ENCODE data around the gene NMNAT3. TPM values are rescaled to one million over a fixed set of nuclear protein-coding genes. Genes with fewer than 3 reads are reported as not detected.

NMNAT3 gene
- total RNA-seq, 2 experiments from 2014 or later: 1.1 to 2.3 TPM

DNA sequence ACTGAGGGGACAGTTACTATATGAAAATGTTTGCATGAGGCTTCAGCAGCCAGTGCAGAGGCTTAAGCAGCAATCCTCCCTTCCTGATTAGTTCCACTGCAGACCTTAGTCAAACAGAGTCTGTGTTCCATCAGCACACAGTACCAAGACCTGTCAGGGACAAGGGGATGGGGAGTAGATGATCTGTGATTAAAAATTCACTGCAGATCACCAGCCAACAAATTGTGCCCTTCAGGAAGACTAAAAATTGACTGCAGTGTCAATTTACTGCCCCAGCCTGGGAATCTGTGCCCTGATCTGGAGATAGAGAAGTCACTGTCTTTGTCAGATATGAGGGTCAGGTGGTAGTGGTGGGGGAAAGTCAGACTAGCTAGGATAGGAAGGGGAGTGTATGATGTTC, 13.8 kb upstream of the NMNAT3 start:
- no peak for DNase-seq
- H3K9me3 Mint-ChIP-seq: no peaks in the 10 kb centered on the region
- ChIA-PET CTCF (no interaction called here), POLR2A (no interaction called here)
- H3K27ac Mint-ChIP-seq: no peak overlapping the region
- H3K27me3 Mint-ChIP-seq: peaks cover 10% of the 10 kb centered on the region
- no peaks in the 10 kb centered on the region for H3K36me3 Mint-ChIP-seq
- H3K4me1 Mint-ChIP-seq (ENCODE audit: low read depth): no peaks in the 10 kb centered on the region
- H3K4me3 Mint-ChIP-seq: no peak overlapping the region
- intact Hi-C loops (cut with micrococcal nuclease): no loop called here

DNA sequence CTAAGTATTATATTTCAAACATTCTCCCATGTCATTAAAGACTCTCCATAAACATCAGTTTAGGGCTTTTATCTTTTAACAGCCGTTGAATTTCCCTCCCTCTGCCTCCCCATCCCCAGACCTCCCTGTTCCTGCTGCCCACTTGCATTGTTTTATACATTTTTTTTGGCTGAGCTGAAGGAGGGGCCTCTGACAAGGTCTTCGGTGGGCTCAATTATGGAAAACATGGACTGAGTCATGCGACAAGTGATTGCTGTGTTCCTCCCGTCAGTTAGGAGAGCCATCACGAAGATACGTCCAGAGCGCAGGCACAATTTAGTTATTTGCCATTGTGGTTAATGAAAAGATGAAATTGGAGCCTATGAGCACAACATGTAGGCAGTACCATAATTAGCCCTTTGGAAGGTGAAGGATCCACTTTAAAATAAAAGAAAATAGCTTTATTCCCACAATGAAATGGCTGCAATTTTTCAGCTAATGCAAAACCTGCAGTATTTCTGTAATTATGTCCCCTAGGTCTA, 12.0 kb upstream of the NMNAT3 start:
- H3K27me3 Mint-ChIP-seq: peaks cover 12% of the 10 kb centered on the region
- CTCF ChIA-PET: no interaction called here
- H3K36me3 Mint-ChIP-seq: no peaks in the 10 kb centered on the region
- no peak overlapping the region for H3K27ac Mint-ChIP-seq
- intact Hi-C loops (cut with micrococcal nuclease): no loop called here
- POLR2A ChIA-PET: no interaction called here
- DNase-seq: no peak
- no peaks in the 10 kb centered on the region for H3K9me3 Mint-ChIP-seq
- no peak overlapping the region for H3K4me3 Mint-ChIP-seq
- H3K4me1 Mint-ChIP-seq (ENCODE audit: low read depth): no peaks in the 10 kb centered on the region

DNA sequence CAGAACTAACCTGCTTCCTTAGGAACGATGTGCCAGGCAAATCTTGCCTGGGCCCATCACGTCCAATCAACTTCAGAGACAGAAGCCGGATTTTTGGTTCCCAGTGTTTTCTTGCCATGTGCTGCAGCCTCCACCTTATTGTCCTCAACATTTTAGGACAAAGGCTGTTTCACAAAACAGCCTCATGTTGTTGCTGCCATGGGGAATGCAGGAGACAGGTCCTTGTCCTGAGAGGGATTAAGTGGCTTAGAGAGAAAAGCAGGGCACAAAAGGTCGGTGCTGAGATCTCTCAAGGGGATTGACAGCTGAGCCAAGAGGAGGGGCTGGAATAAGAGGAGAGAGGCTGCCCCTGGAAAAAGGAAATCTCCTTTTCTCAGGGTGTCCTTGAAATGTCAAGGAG, 11.3 kb upstream of the NMNAT3 start:
- peaks cover 12% of the 10 kb centered on the region for H3K27me3 Mint-ChIP-seq
- H3K4me1 Mint-ChIP-seq (ENCODE audit: low read depth): no peaks in the 10 kb centered on the region
- CTCF ChIA-PET: no interaction called here
- POLR2A ChIA-PET: no interaction called here
- no peaks in the 10 kb centered on the region for H3K36me3 Mint-ChIP-seq
- no peak for DNase-seq
- intact Hi-C loops (cut with micrococcal nuclease): no loop called here
- no peak overlapping the region for H3K4me3 Mint-ChIP-seq
- H3K27ac Mint-ChIP-seq: no peak overlapping the region
- no peaks in the 10 kb centered on the region for H3K9me3 Mint-ChIP-seq

DNA sequence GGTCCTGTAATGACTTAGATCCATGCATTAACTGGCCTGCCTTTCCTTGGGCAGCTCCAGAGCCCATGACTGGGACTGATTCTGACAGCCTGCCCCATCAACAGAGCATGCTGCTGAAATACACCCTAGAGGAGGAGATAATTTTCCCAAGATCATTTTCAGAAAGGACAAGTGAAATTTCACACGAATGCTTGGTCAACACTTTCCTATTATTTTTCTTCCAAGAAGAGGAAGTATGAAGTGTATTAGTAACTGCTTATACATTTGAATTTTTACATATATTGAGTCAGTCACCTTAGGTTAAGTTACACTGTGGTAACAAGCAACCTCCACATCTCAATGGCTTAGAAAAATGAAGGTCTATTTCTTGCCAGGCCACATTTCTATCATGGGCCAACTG, 9.7 kb upstream of the NMNAT3 start:
- no peak overlapping the region for H3K4me3 Mint-ChIP-seq
- CTCF ChIA-PET: no interaction called here
- no peak for DNase-seq
- no peak overlapping the region for H3K27ac Mint-ChIP-seq
- H3K9me3 Mint-ChIP-seq: no peaks in the 10 kb centered on the region
- intact Hi-C loops (cut with micrococcal nuclease): no loop called here
- no peaks in the 10 kb centered on the region for H3K4me1 Mint-ChIP-seq (ENCODE audit: low read depth)
- no peaks in the 10 kb centered on the region for H3K36me3 Mint-ChIP-seq
- peaks cover 12% of the 10 kb centered on the region for H3K27me3 Mint-ChIP-seq
- POLR2A ChIA-PET: no interaction called here

DNA sequence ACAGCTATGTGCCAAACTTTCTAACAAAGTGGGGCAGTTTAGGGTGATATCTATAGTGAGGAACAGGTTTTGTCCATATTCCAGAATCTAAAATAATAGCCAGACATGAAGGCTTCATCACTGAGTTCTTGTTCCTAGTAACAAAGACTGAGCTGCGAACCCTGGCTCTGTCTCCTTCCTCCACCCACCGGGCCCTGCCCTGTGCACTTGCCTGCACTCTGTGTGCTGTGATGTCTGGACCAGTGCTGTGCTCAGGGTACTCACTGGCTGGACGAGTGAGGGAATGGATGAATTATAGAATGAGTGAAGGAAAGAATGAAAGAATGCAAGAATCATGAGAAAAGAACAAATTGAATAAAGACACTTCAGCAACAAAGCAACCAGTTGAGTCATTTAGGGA, 8.9 kb upstream of the NMNAT3 start:
- no peak for DNase-seq
- Mint-ChIP-seq H3K27me3 (peaks cover 12% of the 10 kb centered on the region), H3K36me3 (no peaks in the 10 kb centered on the region), H3K9me3 (no peaks in the 10 kb centered on the region), H3K4me3 (no peak overlapping the region), H3K4me1 (ENCODE audit: low read depth) (no peaks in the 10 kb centered on the region), H3K27ac (no peak overlapping the region)
- POLR2A ChIA-PET: no interaction called here
- intact Hi-C loops (cut with micrococcal nuclease): no loop called here
- CTCF ChIA-PET: no interaction called here

DNA sequence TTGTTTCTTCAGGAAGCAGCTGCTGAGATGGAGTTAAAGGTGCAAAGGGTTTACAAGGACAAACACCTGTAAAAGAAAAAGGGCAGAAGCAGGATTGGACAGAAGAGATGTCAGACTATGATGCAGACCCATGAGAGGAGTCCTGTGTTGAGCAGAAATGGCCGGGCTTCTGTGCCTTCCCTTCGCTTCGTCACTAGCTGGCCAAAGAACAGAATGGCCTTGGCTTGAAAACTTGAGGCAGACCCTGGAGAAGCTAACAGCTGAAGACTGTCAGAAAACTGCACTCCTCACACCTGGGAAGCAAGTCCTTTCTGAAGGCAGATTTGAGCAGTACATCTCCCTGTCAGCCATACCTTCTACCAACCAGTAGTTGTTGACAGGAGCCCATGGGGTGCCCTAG, 8.4 kb upstream of the NMNAT3 start:
- no peak for DNase-seq
- intact Hi-C loops (cut with micrococcal nuclease): no loop called here
- ChIA-PET CTCF (no interaction called here), POLR2A (no interaction called here)
- H3K27ac Mint-ChIP-seq: no peak overlapping the region
- H3K4me1 Mint-ChIP-seq (ENCODE audit: low read depth): no peaks in the 10 kb centered on the region
- H3K4me3 Mint-ChIP-seq: no peak overlapping the region
- H3K36me3 Mint-ChIP-seq: no peaks in the 10 kb centered on the region
- peaks cover 14% of the 10 kb centered on the region for H3K27me3 Mint-ChIP-seq
- H3K9me3 Mint-ChIP-seq: no peaks in the 10 kb centered on the region

DNA sequence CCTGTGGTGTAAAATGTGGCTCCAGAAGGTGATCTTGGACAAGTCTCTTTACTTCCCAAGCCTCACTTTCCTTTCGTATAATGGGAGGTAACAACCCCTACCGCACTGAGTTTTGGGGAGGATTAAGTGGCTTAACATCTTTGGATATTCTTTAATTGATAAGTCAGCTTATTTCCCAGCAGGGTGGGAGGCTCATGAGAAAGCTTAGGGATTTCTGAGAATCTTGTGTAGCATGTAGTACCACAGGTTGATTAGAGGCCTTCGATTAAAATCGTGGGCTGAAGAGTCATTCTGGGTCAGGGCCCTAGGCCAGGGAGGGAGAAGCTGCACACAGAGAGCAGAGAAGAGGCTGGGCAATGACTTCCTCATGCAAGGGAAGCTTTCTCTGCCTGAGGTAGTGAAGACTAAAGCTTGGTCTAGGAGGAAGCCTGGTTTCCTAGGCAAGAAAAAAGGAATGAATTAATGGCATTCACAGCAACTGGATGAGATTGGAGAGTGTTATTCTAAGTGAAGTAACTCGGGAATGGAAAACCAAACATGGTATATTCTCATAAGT, 1.5 kb upstream of the NMNAT3 start:
- POLR2A ChIA-PET: no interaction called here

DNA sequence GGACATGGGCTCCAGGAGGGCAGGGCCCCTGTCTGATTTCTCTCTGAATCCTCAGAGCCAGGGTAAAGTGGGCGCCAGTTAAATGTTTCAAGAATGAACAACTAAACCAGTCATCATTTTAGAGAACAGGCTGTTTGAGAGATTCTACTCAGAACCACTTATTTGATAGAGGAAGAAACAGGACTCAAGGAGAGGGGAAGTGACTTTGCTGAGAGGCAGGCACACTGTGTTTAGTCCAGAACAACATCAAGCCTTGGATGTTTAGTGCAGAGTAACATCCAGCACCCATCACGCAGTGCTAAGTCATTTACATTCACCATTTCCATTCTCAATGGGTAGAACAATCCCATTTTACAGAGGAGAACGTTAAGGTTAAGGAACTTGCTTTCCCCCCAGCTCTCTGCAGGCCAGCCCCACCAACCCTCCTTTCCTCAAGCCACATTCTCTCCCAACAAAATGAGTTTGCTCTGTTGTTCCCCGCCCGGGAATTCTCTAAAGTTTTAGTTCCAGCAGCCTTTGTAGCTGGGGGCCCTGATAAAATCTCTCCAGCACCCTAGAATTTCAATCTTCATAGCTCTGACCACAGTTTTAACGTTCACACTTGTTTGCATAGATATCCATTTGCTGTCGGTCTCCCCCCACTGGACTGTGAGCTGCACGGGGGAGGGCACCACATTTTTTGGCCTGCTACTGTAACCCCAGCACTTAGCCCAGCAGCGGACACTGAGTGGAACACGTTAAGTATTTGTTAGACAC, 962 bp downstream of the NMNAT3 start:
- Mint-ChIP-seq H3K36me3 (no peaks in the 10 kb centered on the region), H3K27ac (no peak overlapping the region), H3K4me1 (ENCODE audit: low read depth) (peaks cover 7% of the 10 kb centered on the region), H3K4me3 (peak overlapping the region; percentile 76), H3K9me3 (no peaks in the 10 kb centered on the region), H3K27me3 (peaks cover 13% of the 10 kb centered on the region)
- ChIA-PET CTCF (no interaction called here), POLR2A (no interaction called here)
- DNase-seq: no peak
- intact Hi-C loops (cut with micrococcal nuclease): loop anchor here (5.0 kb wide), 1 partner anchor 1265 kb away; the partner anchor contains the start of gene SLC25A36

More for the DNA sequence above, 1.5 kb upstream of the NMNAT3 start:
- CTCF ChIA-PET: no interaction called here
- H3K36me3 Mint-ChIP-seq: no peaks in the 10 kb centered on the region
- peaks cover 7% of the 10 kb centered on the region for H3K4me1 Mint-ChIP-seq (ENCODE audit: low read depth)
- no peak for DNase-seq
- intact Hi-C loops (cut with micrococcal nuclease): loop anchor here (5.0 kb wide), 1 partner anchor 1263 kb away; the partner anchor contains the start of gene SLC25A36
- H3K27me3 Mint-ChIP-seq: peaks cover 13% of the 10 kb centered on the region
- no peak overlapping the region for H3K27ac Mint-ChIP-seq
- H3K4me3 Mint-ChIP-seq: no peak overlapping the region
- H3K9me3 Mint-ChIP-seq: no peaks in the 10 kb centered on the region

DNA sequence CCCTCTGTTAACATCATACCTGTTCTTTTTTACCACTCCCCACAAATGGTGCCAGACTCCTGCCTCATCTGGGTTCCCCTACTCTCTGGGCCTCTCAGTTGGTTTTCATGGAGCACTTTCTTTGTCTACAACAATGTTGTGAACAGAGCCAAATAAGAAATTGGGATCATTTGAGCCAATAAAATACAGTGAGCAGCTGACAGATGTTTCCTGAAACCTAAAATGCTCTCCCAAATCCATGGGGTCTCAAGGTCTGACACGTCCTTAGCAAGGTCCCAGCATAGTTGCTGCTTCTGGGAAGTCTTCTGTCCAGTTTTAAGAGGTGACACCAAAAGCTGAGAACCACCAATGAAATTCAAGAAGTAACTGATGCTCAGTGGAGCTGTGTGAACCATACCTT, 1.7 kb downstream of the NMNAT3 start:
- ChIA-PET CTCF (no interaction called here), POLR2A (no interaction called here)
- no peak overlapping the region for H3K27ac Mint-ChIP-seq
- H3K4me3 Mint-ChIP-seq: no peak overlapping the region
- no peaks in the 10 kb centered on the region for H3K36me3 Mint-ChIP-seq
- DNase-seq: no peak
- H3K9me3 Mint-ChIP-seq: no peaks in the 10 kb centered on the region
- H3K4me1 Mint-ChIP-seq (ENCODE audit: low read depth): peaks cover 7% of the 10 kb centered on the region
- intact Hi-C loops (cut with micrococcal nuclease): loop anchor here (5.0 kb wide), 1 partner anchor 1266 kb away; the partner anchor contains the start of gene SLC25A36
- peaks cover 11% of the 10 kb centered on the region for H3K27me3 Mint-ChIP-seq

DNA sequence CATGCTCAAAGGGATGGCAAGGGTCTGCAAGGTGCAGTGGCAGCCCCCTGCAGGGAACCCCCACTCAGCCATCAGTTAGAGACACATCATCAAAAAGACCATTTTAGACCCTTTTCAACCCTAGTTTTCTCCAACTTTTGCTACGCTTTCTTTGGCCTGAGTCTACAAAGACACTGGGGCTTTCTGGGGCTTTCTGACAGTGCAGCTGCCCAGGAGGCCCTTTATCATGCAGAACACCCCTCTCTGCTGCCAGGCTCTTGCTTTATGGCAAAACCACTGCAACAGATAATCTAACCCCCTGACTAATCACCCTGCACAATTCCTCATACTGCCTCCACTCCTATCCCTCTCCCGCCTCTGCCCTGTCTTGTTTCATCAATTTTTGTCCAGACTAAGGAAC, 2.4 kb downstream of the NMNAT3 start:
- no peak overlapping the region for H3K27ac Mint-ChIP-seq
- H3K27me3 Mint-ChIP-seq: peaks cover 10% of the 10 kb centered on the region
- intact Hi-C loops (cut with micrococcal nuclease): loop anchor here (5.0 kb wide), 1 partner anchor 1267 kb away; the partner anchor contains the start of gene SLC25A36
- POLR2A ChIA-PET: no interaction called here
- no peak for DNase-seq
- H3K4me1 Mint-ChIP-seq (ENCODE audit: low read depth): peaks cover 7% of the 10 kb centered on the region
- H3K9me3 Mint-ChIP-seq: no peaks in the 10 kb centered on the region
- no peaks in the 10 kb centered on the region for H3K36me3 Mint-ChIP-seq
- no peak overlapping the region for H3K4me3 Mint-ChIP-seq
- CTCF ChIA-PET: no interaction called here

DNA sequence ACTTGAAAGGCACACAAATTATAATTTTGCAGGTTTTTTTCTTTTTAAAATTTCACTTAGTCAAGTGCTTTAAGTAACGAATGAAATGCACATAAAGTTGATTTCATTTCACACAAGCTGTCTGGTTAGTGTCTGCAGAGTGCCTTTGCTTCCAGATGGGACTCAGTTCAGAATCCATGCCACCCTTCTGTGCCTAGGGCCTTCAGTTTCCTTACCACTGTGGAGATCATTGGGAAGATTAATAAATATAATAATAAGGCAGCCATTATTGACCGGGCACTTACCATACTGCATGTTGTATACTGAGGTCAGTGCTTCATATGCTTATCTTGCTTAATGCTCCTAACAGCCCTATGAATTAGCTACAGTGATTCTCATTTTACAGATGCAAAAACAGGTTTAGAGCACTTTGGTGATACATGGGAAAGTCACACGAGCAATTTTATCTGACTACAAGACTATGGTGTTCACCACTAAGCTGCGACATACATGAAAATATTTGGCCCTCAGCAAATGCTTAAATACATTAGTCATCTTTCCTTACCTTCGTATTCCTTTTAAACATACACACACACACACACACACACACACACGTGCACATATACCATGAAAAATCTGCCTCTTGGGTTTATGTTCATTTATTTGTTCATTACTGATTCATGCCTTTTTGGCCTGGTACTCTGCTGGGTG, 3.1 kb downstream of the NMNAT3 start:
- POLR2A ChIA-PET: no interaction called here
- Mint-ChIP-seq H3K4me3 (no peak overlapping the region), H3K36me3 (no peaks in the 10 kb centered on the region), H3K27me3 (peaks cover 8% of the 10 kb centered on the region), H3K4me1 (ENCODE audit: low read depth) (peaks cover 7% of the 10 kb centered on the region), H3K9me3 (no peaks in the 10 kb centered on the region), H3K27ac (no peak overlapping the region)
- intact Hi-C loops (cut with micrococcal nuclease): loop anchor here (5.0 kb wide), 1 partner anchor 1268 kb away; the partner anchor contains the start of gene SLC25A36
- CTCF ChIA-PET: no interaction called here
- no peak for DNase-seq

DNA sequence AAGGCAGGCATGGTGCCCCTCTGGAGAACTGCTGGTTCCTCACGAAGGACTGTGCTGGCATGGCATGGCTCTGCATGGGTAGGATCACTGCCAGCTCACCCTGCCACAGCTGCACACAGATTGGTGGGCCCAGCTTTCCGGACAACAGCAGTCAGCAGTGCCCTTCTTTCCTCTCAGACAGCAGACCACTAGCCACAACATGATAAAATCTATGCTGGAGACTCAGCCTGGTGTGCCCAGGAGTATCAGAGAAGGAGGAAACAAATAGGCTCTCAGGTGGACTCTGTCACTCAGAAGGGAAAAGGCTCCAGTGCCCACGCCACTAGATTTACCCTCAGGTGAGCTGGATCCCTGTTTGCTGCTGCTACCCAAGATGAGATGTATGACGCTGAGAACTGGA, 4.9 kb downstream of the NMNAT3 start:
- peaks cover 5% of the 10 kb centered on the region for H3K27me3 Mint-ChIP-seq
- CTCF ChIA-PET: no interaction called here
- POLR2A ChIA-PET: no interaction called here

More for the DNA sequence above, 4.9 kb downstream of the NMNAT3 start:
- intact Hi-C loops (cut with micrococcal nuclease): no loop called here
- no peaks in the 10 kb centered on the region for H3K9me3 Mint-ChIP-seq
- H3K4me1 Mint-ChIP-seq (ENCODE audit: low read depth): peaks cover 5% of the 10 kb centered on the region
- no peaks in the 10 kb centered on the region for H3K36me3 Mint-ChIP-seq
- no peak overlapping the region for H3K4me3 Mint-ChIP-seq
- DNase-seq: no peak
- no peak overlapping the region for H3K27ac Mint-ChIP-seq

Data from activated CD4-positive, alpha-beta memory T cell treated with anti-CD3 and anti-CD28 coated beads for 36 hours (primary cell).